Neural progenitor cell (in vitro differentiated cells): ENCODE data around the gene PMF1.

Source experiments
- EZH2 ChIP-seq: fragments of 200-600 bp; sonication (generic); IDR thresholded peaks from 2 replicates; pipeline ENCODE4 v1.6.1; 2017; ENCODE audit warnings: antibody characterized with exemption, mild to moderate bottlenecking, moderate library complexity
- EZH2phosphoT487 ChIP-seq: fragments of 200-600 bp; sonication (generic); IDR thresholded peaks from 2 replicates; pipeline ENCODE4 v1.6.1; 2017; ENCODE audit warnings: antibody characterized with exemption
- TF ChIP-seq, protein P1 (sequence below): fragments of 200-600 bp; sonication (generic); IDR thresholded peaks from 2 replicates; pipeline ENCODE4 v1.5.1; 2017; ENCODE audit warnings: antibody characterized with exemption, mild to moderate bottlenecking

DNA sequence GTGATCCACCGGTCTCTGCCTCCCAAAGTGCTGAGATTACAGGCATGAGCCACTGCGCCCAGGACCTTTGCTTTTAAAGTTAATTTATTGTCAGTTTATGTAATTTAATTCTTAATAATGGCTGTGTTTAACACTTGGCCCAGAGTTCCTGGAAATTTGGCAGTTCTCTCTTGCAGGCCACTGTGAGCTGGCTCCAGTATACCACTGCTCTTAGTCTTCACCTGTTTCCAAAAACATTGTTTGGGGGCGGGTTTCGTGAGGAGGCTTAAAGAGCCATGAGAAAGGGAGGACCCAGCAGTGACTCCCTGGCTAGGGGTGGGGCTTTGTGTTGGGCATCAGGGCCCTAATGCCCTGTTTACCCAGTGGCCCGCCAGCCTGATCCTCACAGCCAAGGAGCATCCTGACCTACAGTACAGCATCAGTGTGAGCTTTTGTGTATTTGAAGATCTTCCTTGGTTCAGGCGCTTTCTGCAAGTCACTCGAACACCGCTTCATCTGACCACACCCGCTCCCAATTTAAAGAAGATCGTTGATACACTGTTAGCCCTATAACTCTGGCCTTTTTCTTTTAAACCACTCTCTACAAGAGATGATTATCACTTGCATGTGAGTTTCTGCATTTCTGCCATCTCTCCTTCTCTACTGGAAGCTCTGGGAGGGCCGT, 17.1 kb downstream of the PMF1 start:
- TF ChIP-seq EZH2phosphoT487 (no peak), EZH2 (no peak)
- TF ChIP-seq, protein P1, sequence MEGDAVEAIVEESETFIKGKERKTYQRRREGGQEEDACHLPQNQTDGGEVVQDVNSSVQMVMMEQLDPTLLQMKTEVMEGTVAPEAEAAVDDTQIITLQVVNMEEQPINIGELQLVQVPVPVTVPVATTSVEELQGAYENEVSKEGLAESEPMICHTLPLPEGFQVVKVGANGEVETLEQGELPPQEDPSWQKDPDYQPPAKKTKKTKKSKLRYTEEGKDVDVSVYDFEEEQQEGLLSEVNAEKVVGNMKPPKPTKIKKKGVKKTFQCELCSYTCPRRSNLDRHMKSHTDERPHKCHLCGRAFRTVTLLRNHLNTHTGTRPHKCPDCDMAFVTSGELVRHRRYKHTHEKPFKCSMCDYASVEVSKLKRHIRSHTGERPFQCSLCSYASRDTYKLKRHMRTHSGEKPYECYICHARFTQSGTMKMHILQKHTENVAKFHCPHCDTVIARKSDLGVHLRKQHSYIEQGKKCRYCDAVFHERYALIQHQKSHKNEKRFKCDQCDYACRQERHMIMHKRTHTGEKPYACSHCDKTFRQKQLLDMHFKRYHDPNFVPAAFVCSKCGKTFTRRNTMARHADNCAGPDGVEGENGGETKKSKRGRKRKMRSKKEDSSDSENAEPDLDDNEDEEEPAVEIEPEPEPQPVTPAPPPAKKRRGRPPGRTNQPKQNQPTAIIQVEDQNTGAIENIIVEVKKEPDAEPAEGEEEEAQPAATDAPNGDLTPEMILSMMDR, result no peak
